DND-41 (cell line): ENCODE measurements around the gene MAMSTR.
A peak's percentile ranks its signal among the peaks of the same experiment; 100 is the strongest.
"Not testable (repeated sequence)": the region's sequence is repeated elsewhere in the genome, so short reads cannot be mapped to it uniquely, and the experiment has no call there.

Experiments used
- ATAC-seq: fragments of 200-7000 bp; cut with Tn5 transposase; 3 replicates; pipeline ENCODE4 v1.9.1; 2021; ENCODE audit warnings: low read depth; ENCODE audit not compliant: insufficient read depth
- DNase-seq: peaks from one replicate; pipeline ENCODE4 v3.0.0-alpha.2; 2020
- H2AFZ ChIP-seq: 2 replicates; pipeline ENCODE4 v1.6.0; 2012; ENCODE audit warnings: low read depth, low read length
- H3K27ac ChIP-seq: 2 replicates; pipeline ENCODE4 v1.5.1; 2012; ENCODE audit warnings: low read length, inconsistent platforms
- H3K27me3 ChIP-seq: fragments of 200-600 bp; sonication (generic); 2 replicates; pipeline ENCODE4 v1.6.0; 2012; ENCODE audit warnings: low read length, mild to moderate bottlenecking, inconsistent platforms; ENCODE audit not compliant: insufficient read depth, poor library complexity
- H3K36me3 ChIP-seq: 2 replicates; pipeline ENCODE4 v1.5.1; 2012; ENCODE audit warnings: low read length, inconsistent platforms; ENCODE audit not compliant: insufficient read depth
- H3K4me1 ChIP-seq: 2 replicates; pipeline ENCODE4 v1.5.1; 2012; ENCODE audit warnings: mild to moderate bottlenecking, low read length; ENCODE audit not compliant: insufficient read depth
- H3K4me2 ChIP-seq: 2 replicates; pipeline ENCODE4 v1.6.0; 2012; ENCODE audit warnings: mild to moderate bottlenecking, moderate library complexity, low read length, inconsistent platforms; ENCODE audit not compliant: insufficient read depth
- H3K4me3 ChIP-seq, 2 experiments: fragments of 200-600 bp in 1 of 2; shearing (Covaris generic) in 1 of 2; 2 replicates each; pipeline ENCODE4 v1.5.1; 2012 to 2016; ENCODE audit warnings: inconsistent platforms in 2 of 2, low read length in 2 of 2, mild to moderate bottlenecking in 2 of 2, low read depth in 1 of 2, moderate library complexity in 1 of 2
- H3K79me2 ChIP-seq: 2 replicates; pipeline ENCODE4 v1.6.0; 2012; ENCODE audit warnings: low read length, inconsistent platforms; ENCODE audit not compliant: insufficient read depth
- H3K9ac ChIP-seq: 2 replicates; pipeline ENCODE4 v1.6.0; 2012; ENCODE audit warnings: low read depth, mild to moderate bottlenecking, inconsistent platforms, low read length, moderate library complexity
- H3K9me3 ChIP-seq: 2 replicates; pipeline ENCODE4 v1.5.1; 2012; ENCODE audit warnings: low read length, moderate library complexity, mild to moderate bottlenecking, inconsistent platforms; ENCODE audit not compliant: insufficient read depth, severe bottlenecking
- H4K20me1 ChIP-seq: 2 replicates; pipeline ENCODE4 v1.6.0; 2012; ENCODE audit warnings: low read length; ENCODE audit not compliant: insufficient read depth
- EZH2 ChIP-seq: IDR thresholded peaks from 3 replicates; pipeline ENCODE4 v1.6.1; 2012; ENCODE audit warnings: borderline replicate concordance, low read depth, mild to moderate bottlenecking, moderate library complexity, low read length, inconsistent platforms; ENCODE audit not compliant: severe bottlenecking
- TF ChIP-seq, protein P1 (sequence below): IDR thresholded peaks from 2 replicates; pipeline ENCODE4 v1.5.1; 2012; ENCODE audit warnings: borderline replicate concordance, low read length, moderate library complexity, mild to moderate bottlenecking; ENCODE audit not compliant: poor library complexity, severe bottlenecking; ENCODE audit errors: extremely low read depth

The MAMSTR gene

DNA sequence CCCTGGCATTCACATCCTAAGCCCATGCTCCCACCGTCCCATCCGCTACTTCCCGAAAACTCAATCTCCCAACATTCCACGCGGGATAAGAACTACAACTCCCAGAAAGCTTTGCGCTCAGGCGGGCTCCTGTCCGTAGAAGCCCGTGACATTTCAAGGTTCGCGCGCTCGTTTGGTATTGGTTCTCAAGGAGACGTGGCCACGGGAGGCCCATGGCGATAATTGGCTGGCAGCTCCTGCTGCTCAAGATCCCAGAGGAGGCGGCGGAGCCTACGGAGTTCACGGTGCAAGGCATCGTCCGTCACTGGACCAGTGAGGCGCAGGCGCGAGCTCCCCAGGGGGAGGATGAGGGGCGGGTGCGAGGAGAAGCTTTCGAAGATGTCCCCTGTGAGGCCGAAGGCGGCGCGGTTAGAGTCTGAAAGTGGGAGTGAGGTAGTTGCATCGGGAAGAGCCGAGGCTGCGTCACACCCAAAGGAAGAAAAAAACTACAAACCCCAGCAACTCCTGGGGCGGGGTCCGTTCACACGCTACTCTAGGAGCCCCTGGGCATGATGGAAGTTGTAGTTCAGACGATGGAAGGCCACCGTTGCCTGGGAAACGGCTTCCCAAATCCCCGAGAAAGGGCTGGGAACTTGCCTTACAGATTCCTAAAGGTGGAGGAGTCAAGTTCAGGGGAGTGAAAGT, 1.2 kb upstream of the MAMSTR start:
- DNase-seq (peak; percentile 99), ATAC-seq (peak; percentile 92)
- H3K4me1 ChIP-seq: peaks cover 34% of the 10 kb centered on the region
- H3K4me3 ChIP-seq: peak overlapping the region; percentile 30 to 60
- TF ChIP-seq EZH2: no peak
- peaks cover 3% of the 10 kb centered on the region; the same call in 1 of the 2 replicates for H3K79me2 ChIP-seq
- no peaks in the 10 kb centered on the region for H4K20me1 ChIP-seq
- no peaks in the 10 kb centered on the region for H3K27me3 ChIP-seq
- H3K36me3 ChIP-seq: no peaks in the 10 kb centered on the region
- peak overlapping the region; percentile 83 for H3K27ac ChIP-seq
- H2AFZ ChIP-seq: peak overlapping the region; percentile 72
- no peaks in the 10 kb centered on the region for H3K9me3 ChIP-seq
- H3K4me2 ChIP-seq: peak overlapping the region; percentile 77
- peak overlapping the region; percentile 60 for H3K9ac ChIP-seq

- peak overlapping the region; percentile 3 to 60; a peak in 3 of 4 replicates for H3K4me3 ChIP-seq
- H3K27ac ChIP-seq: peak overlapping the region; percentile 83
- DNase-seq: no peak
- H3K9ac ChIP-seq: peak overlapping the region; percentile 60
- no peaks in the 10 kb centered on the region for H3K9me3 ChIP-seq
- TF ChIP-seq, protein P1, sequence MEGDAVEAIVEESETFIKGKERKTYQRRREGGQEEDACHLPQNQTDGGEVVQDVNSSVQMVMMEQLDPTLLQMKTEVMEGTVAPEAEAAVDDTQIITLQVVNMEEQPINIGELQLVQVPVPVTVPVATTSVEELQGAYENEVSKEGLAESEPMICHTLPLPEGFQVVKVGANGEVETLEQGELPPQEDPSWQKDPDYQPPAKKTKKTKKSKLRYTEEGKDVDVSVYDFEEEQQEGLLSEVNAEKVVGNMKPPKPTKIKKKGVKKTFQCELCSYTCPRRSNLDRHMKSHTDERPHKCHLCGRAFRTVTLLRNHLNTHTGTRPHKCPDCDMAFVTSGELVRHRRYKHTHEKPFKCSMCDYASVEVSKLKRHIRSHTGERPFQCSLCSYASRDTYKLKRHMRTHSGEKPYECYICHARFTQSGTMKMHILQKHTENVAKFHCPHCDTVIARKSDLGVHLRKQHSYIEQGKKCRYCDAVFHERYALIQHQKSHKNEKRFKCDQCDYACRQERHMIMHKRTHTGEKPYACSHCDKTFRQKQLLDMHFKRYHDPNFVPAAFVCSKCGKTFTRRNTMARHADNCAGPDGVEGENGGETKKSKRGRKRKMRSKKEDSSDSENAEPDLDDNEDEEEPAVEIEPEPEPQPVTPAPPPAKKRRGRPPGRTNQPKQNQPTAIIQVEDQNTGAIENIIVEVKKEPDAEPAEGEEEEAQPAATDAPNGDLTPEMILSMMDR: no peak
- no peak for TF ChIP-seq EZH2
- no peaks in the 10 kb centered on the region for H4K20me1 ChIP-seq
- H3K27me3 ChIP-seq: no peaks in the 10 kb centered on the region
- no peaks in the 10 kb centered on the region for H3K36me3 ChIP-seq
- H2AFZ ChIP-seq: peak overlapping the region; percentile 72
- H3K4me2 ChIP-seq: peak overlapping the region; percentile 77
- no peak for ATAC-seq
- H3K79me2 ChIP-seq: peaks cover 3% of the 10 kb centered on the region; the same call in 1 of the 2 replicates
- H3K4me1 ChIP-seq: peaks cover 32% of the 10 kb centered on the region
These were observed 707 bp upstream of the MAMSTR start for GRCh38 chr19:48720251-48720612.

DNA sequence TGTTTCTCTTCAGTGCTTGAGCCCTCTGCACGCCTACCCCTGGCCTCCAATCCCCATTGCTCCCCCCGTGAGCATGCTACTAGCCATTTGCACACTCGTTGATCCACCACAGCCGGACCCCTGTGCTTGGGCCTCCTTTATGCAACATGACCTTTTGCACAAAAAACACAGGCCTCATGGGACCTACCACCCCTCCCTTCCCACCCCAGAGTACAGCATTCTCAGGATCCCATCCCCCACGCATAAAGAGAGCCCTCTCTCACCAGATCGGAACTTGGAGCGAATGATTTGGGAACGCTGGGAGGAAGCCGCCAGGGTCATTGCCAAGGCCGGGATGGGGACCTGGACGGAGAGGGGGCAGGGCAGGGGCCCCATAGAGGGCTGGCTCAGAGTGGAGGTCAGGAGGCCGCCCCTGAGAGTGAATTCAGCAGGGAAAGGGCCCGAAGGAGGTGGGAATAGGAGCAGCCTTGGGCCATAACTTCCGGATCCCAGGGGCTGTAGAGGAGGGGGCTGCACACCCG, 754 bp downstream of the MAMSTR start:
- no peak for TF ChIP-seq EZH2
- TF ChIP-seq, protein P1: no peak
- Histone ChIP-seq H3K9me3 (no peaks in the 10 kb centered on the region), H3K4me1 (peaks cover 30% of the 10 kb centered on the region), H3K9ac (no peak overlapping the region), H3K4me2 (no peak overlapping the region), H3K79me2 (peaks cover 10% of the 10 kb centered on the region), H4K20me1 (no peaks in the 10 kb centered on the region), H3K4me3 (no peak overlapping the region), H3K27me3 (no peaks in the 10 kb centered on the region), H3K36me3 (no peaks in the 10 kb centered on the region), H2AFZ (no peak overlapping the region), H3K27ac (no peak overlapping the region)
- ATAC-seq (no peak), DNase-seq (no peak)

- not testable (repeated sequence) for H3K4me2 ChIP-seq, H3K27me3 ChIP-seq, H3K36me3 ChIP-seq, H4K20me1 ChIP-seq, H3K9me3 ChIP-seq, H3K9ac ChIP-seq, H3K27ac ChIP-seq, DNase-seq, ATAC-seq, H2AFZ ChIP-seq, H3K4me3 ChIP-seq
- H3K4me1 ChIP-seq: peaks cover 35% of the 10 kb centered on the region
- peaks cover 14% of the 10 kb centered on the region for H3K79me2 ChIP-seq
These were observed 1.4 kb downstream of the MAMSTR start for GRCh38 chr19:48718106-48718505.
